ENCODE measurements around the gene SMIM35.

The SMIM35 gene

GRCh38 chr11:117960406-117960805 is 126.4 kb downstream of the SMIM35 start:
- Histone ChIP-seq H3K36me3 (ENCODE audit: control insufficient read depth, insufficient read depth, low read length) (no peaks in the 10 kb centered on the region), H3K9me3 (ENCODE audit: control insufficient read depth, low read length) (no peaks in the 10 kb centered on the region), H3K27ac (ENCODE audit: insufficient read depth, low read depth, low read length, poor library complexity, severe bottlenecking) (no peak overlapping the region), H3K27me3 (ENCODE audit: control insufficient read depth, insufficient read depth, low read length, poor library complexity, severe bottlenecking) (no peaks in the 10 kb centered on the region), H3K4me1 (ENCODE audit: control insufficient read depth, insufficient read depth, low read length) (no peaks in the 10 kb centered on the region), H3K4me3 (ENCODE audit: insufficient read depth, low read depth, low read length) (no peak overlapping the region)
- WGBS, 2 experiments = 75 to 88% methylated on average over 1 of the region's 1 CpG

- H3K27me3 ChIP-seq (ENCODE audit: control insufficient read depth, insufficient read depth, low read length, poor library complexity, severe bottlenecking) = no peaks in the 10 kb centered on the region
- no peak overlapping the region for H3K27ac ChIP-seq (ENCODE audit: insufficient read depth, low read depth, low read length, poor library complexity, severe bottlenecking)
- no peaks in the 10 kb centered on the region for H3K9me3 ChIP-seq (ENCODE audit: control insufficient read depth, low read length)
- WGBS, 2 experiments = 90 to 95% methylated on average over 1 of the region's 1 CpG
- H3K4me3 ChIP-seq (ENCODE audit: insufficient read depth, low read depth, low read length) = no peak overlapping the region
- no peaks in the 10 kb centered on the region for H3K4me1 ChIP-seq (ENCODE audit: control insufficient read depth, insufficient read depth, low read length)
- H3K36me3 ChIP-seq (ENCODE audit: control insufficient read depth, insufficient read depth, low read length) = no peaks in the 10 kb centered on the region
These were observed 127.2 kb downstream of the SMIM35 start for GRCh38 chr11:117959438-117960149.

GRCh38 chr11:117958949-117959348 is 127.8 kb downstream of the SMIM35 start:
- 80% methylated on average over 1 of the region's 1 CpG; no CpG with 5 or more reads in 1 of the 2 experiments for WGBS, 2 experiments
- Histone ChIP-seq H3K27ac (ENCODE audit: insufficient read depth, low read depth, low read length, poor library complexity, severe bottlenecking) (no peak overlapping the region), H3K27me3 (ENCODE audit: control insufficient read depth, insufficient read depth, low read length, poor library complexity, severe bottlenecking) (no peaks in the 10 kb centered on the region), H3K4me3 (ENCODE audit: insufficient read depth, low read depth, low read length) (no peak overlapping the region), H3K4me1 (ENCODE audit: control insufficient read depth, insufficient read depth, low read length) (no peaks in the 10 kb centered on the region), H3K36me3 (ENCODE audit: control insufficient read depth, insufficient read depth, low read length) (no peaks in the 10 kb centered on the region), H3K9me3 (ENCODE audit: control insufficient read depth, low read length) (no peaks in the 10 kb centered on the region)

Data from ectodermal cell (in vitro differentiated cells).